ENCODE results near the gene NTRK3. TPM values are rescaled to one million over a fixed set of nuclear protein-coding genes. Genes with fewer than 3 reads are reported as not detected.

The NTRK3 gene
- total RNA-seq, 1 experiment from 2014 or later = not detected

DNA sequence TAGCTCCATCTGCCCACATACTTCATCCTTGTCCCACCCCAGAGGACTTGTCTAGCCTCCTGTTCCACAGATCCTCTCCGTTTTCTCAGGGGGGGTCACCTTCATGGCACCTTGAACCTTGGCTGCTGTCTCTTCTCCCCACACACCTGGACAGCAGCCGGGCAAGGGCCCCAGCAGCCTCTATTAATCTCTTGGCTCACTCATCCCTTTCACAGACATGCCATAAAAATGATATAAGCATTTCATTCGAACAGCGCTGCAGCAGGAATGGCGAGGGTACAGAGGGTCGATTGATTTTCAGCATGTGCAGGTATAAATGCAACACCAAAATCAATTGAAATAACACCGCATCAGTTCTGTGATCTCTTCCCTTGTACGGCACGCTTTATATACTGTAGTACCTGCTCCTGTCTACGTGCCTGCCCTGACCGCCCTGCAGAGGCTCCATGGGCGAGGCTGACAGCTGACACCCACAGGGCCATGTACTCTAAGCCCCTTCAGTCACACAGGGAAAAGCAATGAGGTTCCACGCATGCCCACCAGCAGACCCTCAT, 209.9 kb downstream of the NTRK3 start:
- Histone ChIP-seq H3K9me2 (ENCODE audit: insufficient read depth) (no peaks in the 10 kb centered on the region), H3K4me1 (replicated peaks; ENCODE audit: insufficient read depth) (no peaks in the 10 kb centered on the region), H3K4me3 (no peak overlapping the region), H3K36me3 (ENCODE audit: low read depth) (no peaks in the 10 kb centered on the region), H3K4me2 (no peak overlapping the region), H3K79me2 (ENCODE audit: low read depth) (no peaks in the 10 kb centered on the region), H4K20me1 (ENCODE audit: insufficient read depth) (no peaks in the 10 kb centered on the region), H3F3A (ENCODE audit: insufficient read depth, low read depth) (no peaks in the 10 kb centered on the region), H2AFZ (no peak overlapping the region), H3K27me3 (ENCODE audit: insufficient read depth, low read depth) (no peaks in the 10 kb centered on the region), H3K27ac (no peak overlapping the region), H3K9me3 (ENCODE audit: insufficient read depth, low read depth) (no peaks in the 10 kb centered on the region)
- TF ChIP-seq, protein P1, sequence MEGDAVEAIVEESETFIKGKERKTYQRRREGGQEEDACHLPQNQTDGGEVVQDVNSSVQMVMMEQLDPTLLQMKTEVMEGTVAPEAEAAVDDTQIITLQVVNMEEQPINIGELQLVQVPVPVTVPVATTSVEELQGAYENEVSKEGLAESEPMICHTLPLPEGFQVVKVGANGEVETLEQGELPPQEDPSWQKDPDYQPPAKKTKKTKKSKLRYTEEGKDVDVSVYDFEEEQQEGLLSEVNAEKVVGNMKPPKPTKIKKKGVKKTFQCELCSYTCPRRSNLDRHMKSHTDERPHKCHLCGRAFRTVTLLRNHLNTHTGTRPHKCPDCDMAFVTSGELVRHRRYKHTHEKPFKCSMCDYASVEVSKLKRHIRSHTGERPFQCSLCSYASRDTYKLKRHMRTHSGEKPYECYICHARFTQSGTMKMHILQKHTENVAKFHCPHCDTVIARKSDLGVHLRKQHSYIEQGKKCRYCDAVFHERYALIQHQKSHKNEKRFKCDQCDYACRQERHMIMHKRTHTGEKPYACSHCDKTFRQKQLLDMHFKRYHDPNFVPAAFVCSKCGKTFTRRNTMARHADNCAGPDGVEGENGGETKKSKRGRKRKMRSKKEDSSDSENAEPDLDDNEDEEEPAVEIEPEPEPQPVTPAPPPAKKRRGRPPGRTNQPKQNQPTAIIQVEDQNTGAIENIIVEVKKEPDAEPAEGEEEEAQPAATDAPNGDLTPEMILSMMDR (conservative IDR thresholded peaks at IDR 0.05) = no peak
- TF ChIP-seq EZH2 (IDR thresholded peaks at IDR 0.05; ENCODE audit: low read depth) = no peak
- intact Hi-C loops (cut with micrococcal nuclease; ENCODE audit: unreplicated experiment) = no loop called here
- DNase-seq = no peak
- no TSS peak for BruUV-seq (replicated peaks)
- CTCF ChIA-PET = no interaction called here
- POLR2A ChIA-PET (ENCODE audit: unreplicated experiment) = no interaction called here

DNA sequence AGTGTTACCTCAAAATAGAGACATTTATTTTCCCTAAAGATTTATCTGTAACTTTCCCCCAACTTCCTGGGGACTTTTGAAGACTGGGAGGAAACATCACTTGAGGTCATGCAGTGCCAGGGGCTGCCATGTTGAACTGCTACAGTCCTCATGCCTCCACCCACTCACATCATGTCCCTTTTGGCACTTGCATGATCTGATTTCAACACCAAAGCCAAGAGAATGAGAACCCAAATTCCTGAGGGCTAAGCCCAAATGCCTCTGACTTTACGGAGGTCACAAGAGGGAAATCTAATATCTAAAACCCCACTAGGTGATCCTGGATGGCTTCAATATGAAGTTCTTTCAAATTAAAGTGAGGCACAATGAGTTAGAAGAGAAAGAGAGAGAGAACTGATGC, 213.1 kb downstream of the NTRK3 start:
- H3K36me3 ChIP-seq (ENCODE audit: low read depth) = no peaks in the 10 kb centered on the region
- H3K9me2 ChIP-seq (ENCODE audit: insufficient read depth) = no peaks in the 10 kb centered on the region
- H3K79me2 ChIP-seq (ENCODE audit: low read depth) = no peaks in the 10 kb centered on the region
- H3F3A ChIP-seq (ENCODE audit: insufficient read depth, low read depth) = no peaks in the 10 kb centered on the region
- intact Hi-C loops (cut with micrococcal nuclease; ENCODE audit: unreplicated experiment) = no loop called here
- no peaks in the 10 kb centered on the region for H4K20me1 ChIP-seq (ENCODE audit: insufficient read depth)
- H3K27ac ChIP-seq = no peak overlapping the region
- no TSS peak for BruUV-seq (replicated peaks)
- no peak overlapping the region for H3K4me3 ChIP-seq
- no peaks in the 10 kb centered on the region for H3K27me3 ChIP-seq (ENCODE audit: insufficient read depth, low read depth)
- no peaks in the 10 kb centered on the region for H3K9me3 ChIP-seq (ENCODE audit: insufficient read depth, low read depth)
- H3K4me2 ChIP-seq = no peak overlapping the region
- no peak for DNase-seq
- TF ChIP-seq EZH2 (IDR thresholded peaks at IDR 0.05; ENCODE audit: low read depth) = no peak
- TF ChIP-seq, protein P1 (conservative IDR thresholded peaks at IDR 0.05) = no peak
- CTCF ChIA-PET = no interaction called here
- no peak overlapping the region for H2AFZ ChIP-seq
- POLR2A ChIA-PET (ENCODE audit: unreplicated experiment) = no interaction called here
- H3K4me1 ChIP-seq (replicated peaks; ENCODE audit: insufficient read depth) = no peaks in the 10 kb centered on the region

DNA sequence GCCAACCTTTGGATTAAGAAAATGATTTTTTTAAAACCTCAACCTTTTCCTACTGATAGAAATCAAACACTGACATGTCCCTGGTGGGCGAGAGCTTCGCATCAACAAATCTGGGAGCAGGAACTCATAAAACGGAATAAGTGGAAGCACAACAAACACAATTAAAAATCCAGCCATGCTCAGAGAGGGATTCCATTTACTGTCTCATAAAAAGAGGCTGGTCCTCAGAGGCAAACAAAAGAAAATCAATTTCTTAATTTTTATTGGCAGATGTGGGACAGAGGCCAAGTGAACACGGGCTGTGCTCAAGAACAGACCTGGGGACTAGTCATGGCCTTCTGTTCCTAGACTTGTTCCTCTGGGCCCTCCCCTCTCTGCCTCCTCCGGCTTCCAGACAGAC, 214.5 kb downstream of the NTRK3 start:
- Histone ChIP-seq H3F3A (ENCODE audit: insufficient read depth, low read depth) (no peaks in the 10 kb centered on the region), H3K4me1 (replicated peaks; ENCODE audit: insufficient read depth) (no peaks in the 10 kb centered on the region), H3K79me2 (ENCODE audit: low read depth) (no peaks in the 10 kb centered on the region), H2AFZ (no peak overlapping the region), H3K4me3 (no peak overlapping the region), H4K20me1 (ENCODE audit: insufficient read depth) (no peaks in the 10 kb centered on the region), H3K36me3 (ENCODE audit: low read depth) (no peaks in the 10 kb centered on the region), H3K9me3 (ENCODE audit: insufficient read depth, low read depth) (no peaks in the 10 kb centered on the region), H3K9me2 (ENCODE audit: insufficient read depth) (no peaks in the 10 kb centered on the region), H3K27ac (no peak overlapping the region), H3K4me2 (no peak overlapping the region), H3K27me3 (ENCODE audit: insufficient read depth, low read depth) (no peaks in the 10 kb centered on the region)
- POLR2A ChIA-PET (ENCODE audit: unreplicated experiment) = no interaction called here
- intact Hi-C loops (cut with micrococcal nuclease; ENCODE audit: unreplicated experiment) = no loop called here
- no TSS peak for BruUV-seq (replicated peaks)
- CTCF ChIA-PET = no interaction called here
- no peak for DNase-seq
- TF ChIP-seq, protein P1 (conservative IDR thresholded peaks at IDR 0.05) = no peak
- no peak for TF ChIP-seq EZH2 (IDR thresholded peaks at IDR 0.05; ENCODE audit: low read depth)

Data from PC-9 (cell line).